Suprapubic skin (tissue), 4 donors: Measurements from ENCODE around the gene YIF1A. TPM values are rescaled to one million over a fixed set of nuclear protein-coding genes. Genes with fewer than 3 reads are reported as not detected.

Experiments used
- DNase-seq, 2 donors: peaks; one replicate each; pipeline ENCODE4 v3.0.0-alpha.2; 2019; ENCODE audit warnings: low spot score in 2 of 2
- H3K27ac ChIP-seq: fragments of 200-600 bp; sonication (generic); one replicate; pipeline ENCODE4 v1.5.1; 2019
- H3K27me3 ChIP-seq: fragments of 200-600 bp; sonication (generic); one replicate; pipeline ENCODE4 v1.5.1; 2019
- H3K36me3 ChIP-seq: fragments of 200-600 bp; sonication (generic); one replicate; pipeline ENCODE4 v1.5.1; 2019
- H3K4me1 ChIP-seq: fragments of 200-600 bp; sonication (generic); one replicate; pipeline ENCODE4 v1.5.1; 2019
- H3K4me3 ChIP-seq: fragments of 200-600 bp; sonication (generic); one replicate; pipeline ENCODE4 v1.5.1; 2019; ENCODE audit warnings: mild to moderate bottlenecking
- H3K9me3 ChIP-seq: fragments of 200-600 bp; sonication (generic); one replicate; pipeline ENCODE4 v1.5.1; 2019
- EP300 ChIP-seq: sonication (generic); formaldehyde crosslinking; IDR thresholded peaks from one replicate; pipeline ENCODE4 v1.6.1; 2017; ENCODE audit warnings: antibody characterized with exemption
- POLR2A ChIP-seq, 2 donors: fragments of 450-650 bp; IDR thresholded peaks; one replicate each; pipeline ENCODE4 v1.6.1; 2017; ENCODE audit warnings: antibody characterized with exemption in 2 of 2, mild to moderate bottlenecking in 2 of 2, moderate library complexity in 2 of 2
- POLR2AphosphoS5 ChIP-seq, 3 donors: sonication (generic); formaldehyde crosslinking; IDR thresholded peaks; one replicate each; pipeline ENCODE4 v1.6.1; 2017; ENCODE audit warnings: antibody characterized with exemption in 3 of 3
- WGBS: methylation state at CpG from one replicate; pipeline ENCODE4 v1.1.5; 2018; 5-methylcytosine and 5-hydroxymethylcytosine counted together
- total RNA-seq, 4 donors: library from RNA; depleted of rRNA; stranded (reverse); fragments of >200 nt; gene quantifications; one replicate each; pipeline ENCODE4 v1.1.0, GENCODE V29; 2016
- TF ChIP-seq, protein P1 (sequence below), 2 donors: fragments of 200-600 bp in 1 of 2; fragments of 450-650 bp in 1 of 2; sonication (generic) in 1 of 2; IDR thresholded peaks; one replicate each; pipeline ENCODE4 v1.5.1; 2016 to 2019; ENCODE audit warnings: antibody characterized with exemption in 2 of 2, mild to moderate bottlenecking in 1 of 2, moderate library complexity in 1 of 2

Gene YIF1A
- total RNA-seq, 4 donors from 2014 or later = 21.6 to 61.3 (median 56.1) TPM

GRCh38 chr11:66272596-66272995 is 16.3 kb downstream of the YIF1A start:
- WGBS = 86% methylated on average over 1 of the region's 2 CpGs
- H3K36me3 ChIP-seq = peaks cover 60% of the 10 kb centered on the region
- H3K27me3 ChIP-seq = no peaks in the 10 kb centered on the region
- DNase-seq = no peak
- TF ChIP-seq POLR2AphosphoS5 (IDR thresholded peaks at IDR 0.05) (no peak), EP300 (no peak), POLR2A (IDR thresholded peaks at IDR 0.05) (no peak)
- TF ChIP-seq, protein P1, sequence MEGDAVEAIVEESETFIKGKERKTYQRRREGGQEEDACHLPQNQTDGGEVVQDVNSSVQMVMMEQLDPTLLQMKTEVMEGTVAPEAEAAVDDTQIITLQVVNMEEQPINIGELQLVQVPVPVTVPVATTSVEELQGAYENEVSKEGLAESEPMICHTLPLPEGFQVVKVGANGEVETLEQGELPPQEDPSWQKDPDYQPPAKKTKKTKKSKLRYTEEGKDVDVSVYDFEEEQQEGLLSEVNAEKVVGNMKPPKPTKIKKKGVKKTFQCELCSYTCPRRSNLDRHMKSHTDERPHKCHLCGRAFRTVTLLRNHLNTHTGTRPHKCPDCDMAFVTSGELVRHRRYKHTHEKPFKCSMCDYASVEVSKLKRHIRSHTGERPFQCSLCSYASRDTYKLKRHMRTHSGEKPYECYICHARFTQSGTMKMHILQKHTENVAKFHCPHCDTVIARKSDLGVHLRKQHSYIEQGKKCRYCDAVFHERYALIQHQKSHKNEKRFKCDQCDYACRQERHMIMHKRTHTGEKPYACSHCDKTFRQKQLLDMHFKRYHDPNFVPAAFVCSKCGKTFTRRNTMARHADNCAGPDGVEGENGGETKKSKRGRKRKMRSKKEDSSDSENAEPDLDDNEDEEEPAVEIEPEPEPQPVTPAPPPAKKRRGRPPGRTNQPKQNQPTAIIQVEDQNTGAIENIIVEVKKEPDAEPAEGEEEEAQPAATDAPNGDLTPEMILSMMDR (IDR thresholded peaks at IDR 0.05) = no peak
- H3K4me3 ChIP-seq = no peak overlapping the region
- peaks cover 47% of the 10 kb centered on the region for H3K4me1 ChIP-seq
- no peaks in the 10 kb centered on the region for H3K9me3 ChIP-seq
- no peak overlapping the region for H3K27ac ChIP-seq

DNA sequence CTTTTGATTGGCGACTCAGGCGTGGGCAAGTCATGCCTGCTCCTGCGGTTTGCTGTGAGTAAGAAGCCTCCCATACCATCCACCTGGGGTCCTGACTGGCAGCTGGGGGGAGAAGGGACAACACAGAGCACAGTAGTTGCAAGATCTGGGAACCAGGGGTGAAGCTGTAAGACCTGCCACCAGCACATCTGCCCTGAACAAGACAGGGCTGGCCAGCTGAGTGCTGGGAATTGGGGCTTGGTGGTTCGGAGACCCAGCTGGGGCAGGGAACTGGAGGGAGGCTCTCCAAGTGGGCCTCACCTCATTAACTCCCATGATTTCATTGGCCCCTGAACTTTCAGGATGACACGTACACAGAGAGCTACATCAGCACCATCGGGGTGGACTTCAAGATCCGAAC is 17.1 kb downstream of the YIF1A start:
- TF ChIP-seq POLR2A (IDR thresholded peaks at IDR 0.05) (no peak), POLR2AphosphoS5 (IDR thresholded peaks at IDR 0.05) (no peak), EP300 (no peak)
- TF ChIP-seq, protein P1 (IDR thresholded peaks at IDR 0.05) = no peak
- no peak for DNase-seq
- Histone ChIP-seq H3K27ac (no peak overlapping the region), H3K36me3 (peaks cover 58% of the 10 kb centered on the region), H3K9me3 (no peaks in the 10 kb centered on the region), H3K27me3 (no peaks in the 10 kb centered on the region), H3K4me3 (no peak overlapping the region), H3K4me1 (peaks cover 51% of the 10 kb centered on the region)
- 91% methylated on average over 7 of the region's 7 CpGs for WGBS

GRCh38 chr11:66268952-66269905 is 19.7 kb downstream of the YIF1A start:
- peak overlapping the region; percentile 86 for H3K4me3 ChIP-seq
- DNase-seq = no peak
- H3K4me1 ChIP-seq = peaks cover 51% of the 10 kb centered on the region
- H3K27me3 ChIP-seq = no peaks in the 10 kb centered on the region
- WGBS = 2% methylated on average over 32 of the region's 32 CpGs
- peaks cover 43% of the 10 kb centered on the region for H3K36me3 ChIP-seq
- TF ChIP-seq POLR2A (IDR thresholded peaks at IDR 0.05) (no peak), EP300 (no peak), POLR2AphosphoS5 (IDR thresholded peaks at IDR 0.05) (no peak)
- TF ChIP-seq, protein P1 (IDR thresholded peaks at IDR 0.05) = no peak
- peak overlapping the region; percentile 97 for H3K27ac ChIP-seq
- H3K9me3 ChIP-seq = no peaks in the 10 kb centered on the region

DNA sequence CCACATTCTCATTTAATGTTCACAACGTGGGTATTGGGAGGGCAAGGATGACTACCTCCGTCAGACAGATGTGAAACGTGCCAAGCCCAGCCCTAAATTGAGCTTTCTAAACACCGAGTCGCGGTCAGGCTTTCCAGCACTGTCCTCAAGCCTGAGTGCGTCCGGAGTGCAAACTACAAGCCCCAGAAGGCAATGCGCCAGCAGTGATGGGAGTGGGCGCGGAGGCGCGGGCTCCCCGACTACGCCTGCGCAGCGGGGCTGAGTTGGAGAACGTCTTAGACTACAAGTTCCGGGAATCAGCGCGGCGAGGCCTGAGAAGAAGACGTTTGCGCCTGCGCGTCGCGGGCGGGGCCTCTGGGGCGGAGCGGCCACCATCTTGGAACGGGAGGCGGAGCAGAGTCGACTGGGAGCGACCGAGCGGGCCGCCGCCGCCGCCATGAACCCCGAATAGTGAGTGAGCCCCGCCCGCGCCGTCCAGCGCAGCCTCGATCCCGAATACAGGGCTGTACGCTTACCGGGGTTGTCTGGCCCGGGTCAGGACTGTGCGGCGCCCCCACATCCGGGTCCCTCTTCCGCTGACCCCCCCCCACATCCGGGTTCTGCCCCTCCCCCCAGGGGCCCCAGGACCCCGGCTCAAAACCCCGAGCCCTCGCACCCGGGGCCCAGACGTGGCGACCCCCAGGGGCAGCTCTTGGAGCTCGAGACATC is 20.5 kb downstream of the YIF1A start, which contains the start of gene RAB1B:
Gene RAB1B (plus strand): TSS at position 396 of the 708 bp plus-strand sequence. CDS start 41 bp downstream, at position 437.
- peak; percentile 100 for DNase-seq
- H3K27me3 ChIP-seq = no peaks in the 10 kb centered on the region
- H3K27ac ChIP-seq = peak within 1 kb of the TSS; percentile 97
- peaks cover 42% of the 10 kb centered on the region for H3K4me1 ChIP-seq
- peaks cover 42% of the 10 kb centered on the region for H3K36me3 ChIP-seq
- H3K4me3 ChIP-seq = peak within 1 kb of the TSS; percentile 86
- TF ChIP-seq POLR2A (IDR thresholded peaks at IDR 0.05) (peak in 1 of 2 donors; percentile 50), POLR2AphosphoS5 (IDR thresholded peaks at IDR 0.05) (peak in 1 of 3 donors; percentile 78)
- TF ChIP-seq, protein P1 (IDR thresholded peaks at IDR 0.05) = no peak
- no peaks in the 10 kb centered on the region for H3K9me3 ChIP-seq
- WGBS = 0% methylated on average over 47 of the region's 64 CpGs
